H9 (cell line): Measurements from ENCODE around the gene OR10H2. TPM values are rescaled to one million over a fixed set of nuclear protein-coding genes. Genes with fewer than 3 reads are reported as not detected.

Experiments
- DNase-seq: peaks from one replicate; pipeline ENCODE4 v3.0.0-alpha.2; 2017
- H2AFZ ChIP-seq: one replicate; pipeline ENCODE4 v1.6.1; 2013; ENCODE audit warnings: mild to moderate bottlenecking, low read length, control low read depth, moderate library complexity
- H2AK5ac ChIP-seq: 2 replicates; pipeline ENCODE4 v1.6.1; 2013; ENCODE audit warnings: low read length, control low read depth, mixed read lengths; ENCODE audit not compliant: insufficient read length
- H2BK120ac ChIP-seq: one replicate; pipeline ENCODE4 v1.6.1; 2013; ENCODE audit warnings: low read depth, mild to moderate bottlenecking, low read length, control low read depth, inconsistent platforms; ENCODE audit not compliant: poor library complexity, severe bottlenecking
- H2BK12ac ChIP-seq: 2 replicates; pipeline ENCODE4 v1.6.1; 2013; ENCODE audit warnings: low read length, control low read depth, mixed read lengths, low read depth; ENCODE audit not compliant: insufficient read length
- H2BK15ac ChIP-seq: 2 replicates; pipeline ENCODE4 v1.6.1; 2013; ENCODE audit warnings: low read depth, low read length, control low read depth
- H2BK20ac ChIP-seq: one replicate; pipeline ENCODE4 v1.6.1; 2013; ENCODE audit warnings: low read depth, mild to moderate bottlenecking, low read length, control low read depth, inconsistent platforms; ENCODE audit not compliant: poor library complexity, severe bottlenecking
- H2BK5ac ChIP-seq: 2 replicates; pipeline ENCODE4 v1.6.1; 2013; ENCODE audit warnings: low read length, control low read depth, mixed read lengths; ENCODE audit not compliant: insufficient read length
- H3K14ac ChIP-seq: 2 replicates; pipeline ENCODE4 v1.6.1; 2013; ENCODE audit warnings: low read length, control low read depth; ENCODE audit not compliant: insufficient read depth
- H3K18ac ChIP-seq: 2 replicates; pipeline ENCODE4 v1.6.1; 2013; ENCODE audit warnings: low read depth, mild to moderate bottlenecking, mixed read lengths, low read length, control low read depth; ENCODE audit not compliant: insufficient read length
- H3K23ac ChIP-seq: 2 replicates; pipeline ENCODE4 v1.6.1; 2013; ENCODE audit warnings: low read length, control low read depth, mixed read lengths, low read depth; ENCODE audit not compliant: insufficient read length
- H3K23me2 ChIP-seq: 2 replicates; pipeline ENCODE4 v1.6.1; 2013; ENCODE audit warnings: low read depth, mild to moderate bottlenecking, mixed read lengths, low read length, control low read depth; ENCODE audit not compliant: insufficient read length, poor library complexity, severe bottlenecking
- H3K27ac ChIP-seq: 2 replicates; pipeline ENCODE4 v1.5.1; 2013; ENCODE audit warnings: low read length, control low read depth, mixed read lengths, low read depth; ENCODE audit not compliant: insufficient read length
- H3K27me3 ChIP-seq: 2 replicates; pipeline ENCODE4 v1.6.1; 2013; ENCODE audit warnings: low read length, control low read depth, inconsistent platforms; ENCODE audit not compliant: insufficient read depth
- H3K4ac ChIP-seq: 2 replicates; pipeline ENCODE4 v1.6.1; 2013; ENCODE audit warnings: low read depth, mild to moderate bottlenecking, control low read depth, inconsistent platforms, low read length, moderate library complexity
- H3K4me1 ChIP-seq: 2 replicates; pipeline ENCODE4 v1.6.1; 2013; ENCODE audit warnings: low read length, control low read depth, inconsistent platforms; ENCODE audit not compliant: insufficient read depth
- H3K4me2 ChIP-seq: 2 replicates; pipeline ENCODE4 v1.6.1; 2013; ENCODE audit warnings: low read length, control low read depth, mixed read lengths; ENCODE audit not compliant: insufficient read length, insufficient read depth
- H3K56ac ChIP-seq: 2 replicates; pipeline ENCODE4 v1.6.1; 2013; ENCODE audit warnings: low read depth, mild to moderate bottlenecking, mixed read lengths, low read length, control low read depth; ENCODE audit not compliant: insufficient read length
- H3K79me1 ChIP-seq: 2 replicates; pipeline ENCODE4 v1.6.1; 2013; ENCODE audit warnings: low read depth, mild to moderate bottlenecking, moderate library complexity, low read length, control low read depth, inconsistent platforms; ENCODE audit not compliant: insufficient read depth, poor library complexity, severe bottlenecking
- H3K79me2 ChIP-seq: 2 replicates; pipeline ENCODE4 v1.6.1; 2013; ENCODE audit warnings: low read length, control low read depth, inconsistent platforms; ENCODE audit not compliant: insufficient read depth
- H3K9ac ChIP-seq: 2 replicates; pipeline ENCODE4 v1.6.1; 2013; ENCODE audit warnings: low read length, control low read depth, mixed read lengths; ENCODE audit not compliant: insufficient read length; ENCODE audit errors: extremely low read depth
- H3K9me3 ChIP-seq: one replicate; pipeline ENCODE4 v1.6.1; 2013; ENCODE audit warnings: low read depth, low read length, inconsistent platforms; ENCODE audit not compliant: control insufficient read depth
- H3T11ph ChIP-seq: one replicate; pipeline ENCODE4 v1.6.1; 2013; ENCODE audit warnings: mild to moderate bottlenecking, low read length, control low read depth, inconsistent platforms
- H4K20me1 ChIP-seq: one replicate; pipeline ENCODE4 v1.6.1; 2013; ENCODE audit not compliant: control insufficient read depth, insufficient read length, insufficient read depth
- H4K5ac ChIP-seq: 2 replicates; pipeline ENCODE4 v1.6.1; 2013; ENCODE audit warnings: low read depth, mild to moderate bottlenecking, mixed read lengths, low read length, control low read depth; ENCODE audit not compliant: insufficient read length
- H4K8ac ChIP-seq: replicated peaks from 2 replicates; pipeline ENCODE4 v1.6.1; 2013; ENCODE audit warnings: low read length, control low read depth, mixed read lengths, low read depth; ENCODE audit not compliant: insufficient read length
- H4K91ac ChIP-seq: 2 replicates; pipeline ENCODE4 v1.6.1; 2013; ENCODE audit warnings: low read depth, mild to moderate bottlenecking, moderate library complexity, mixed read lengths, low read length, control low read depth; ENCODE audit not compliant: insufficient read length
- H3K27ac Mint-ChIP-seq, 3 experiments: 2 replicates in 2 of 3; 3 replicates in 1 of 3; pipeline ENCODE4 v1.8.0; 2020 to 2021; ENCODE audit warnings: mixed read lengths in 3 of 3, mild to moderate bottlenecking in 1 of 3, moderate library complexity in 1 of 3
- H3K27me3 Mint-ChIP-seq: 2 replicates; pipeline ENCODE4 v1.8.0; 2021; ENCODE audit warnings: low read depth, mild to moderate bottlenecking, moderate library complexity, mixed read lengths
- H3K36me3 Mint-ChIP-seq, 3 experiments: 2 replicates in 2 of 3; 3 replicates in 1 of 3; pipeline ENCODE4 v1.8.0; 2020 to 2021; ENCODE audit warnings: low read depth in 3 of 3, mixed read lengths in 3 of 3; ENCODE audit not compliant: insufficient read depth in 1 of 3
- H3K4me1 Mint-ChIP-seq, 2 experiments: 2 replicates each; pipeline ENCODE4 v1.8.0; 2020; ENCODE audit warnings: mixed read lengths in 2 of 2
- H3K4me3 Mint-ChIP-seq, 2 experiments: 2 replicates in 1 of 2; 3 replicates in 1 of 2; pipeline ENCODE4 v1.8.0; 2020 to 2021; ENCODE audit warnings: mild to moderate bottlenecking in 2 of 2, mixed read lengths in 2 of 2, moderate library complexity in 1 of 2
- H3K9me3 Mint-ChIP-seq, 2 experiments: 2 replicates in 1 of 2; 3 replicates in 1 of 2; pipeline ENCODE4 v1.8.0; 2020; ENCODE audit warnings: mild to moderate bottlenecking in 2 of 2, mixed read lengths in 2 of 2, moderate library complexity in 1 of 2
- WGBS: extraction: QIAGEN DNeasy Blood & Tissue Kit; methylation state at CpG from one replicate; pipeline ENCODE4 v1.1.7; 2013; ENCODE audit warnings: missing lambda C conversion rate, low lambda C conversion rate, mixed read lengths; ENCODE audit not compliant: insufficient read length; ENCODE audit errors: extremely low coverage; 5-methylcytosine and 5-hydroxymethylcytosine counted together
- total RNA-seq: library from RNA; stranded (reverse); gene quantifications from 2 replicates; pipeline ENCODE4 v1.2.1, GENCODE V29; 2021
- TF ChIP-seq, protein P1 (sequence below): fragments of 200-600 bp; sonication (generic); conservative IDR thresholded peaks from 3 replicates; pipeline ENCODE4 v1.8.0; 2021; ENCODE audit warnings: antibody characterized with exemption, mild to moderate bottlenecking

OR10H2 gene
- total RNA-seq, 1 experiment from 2014 or later = not detected

DNA sequence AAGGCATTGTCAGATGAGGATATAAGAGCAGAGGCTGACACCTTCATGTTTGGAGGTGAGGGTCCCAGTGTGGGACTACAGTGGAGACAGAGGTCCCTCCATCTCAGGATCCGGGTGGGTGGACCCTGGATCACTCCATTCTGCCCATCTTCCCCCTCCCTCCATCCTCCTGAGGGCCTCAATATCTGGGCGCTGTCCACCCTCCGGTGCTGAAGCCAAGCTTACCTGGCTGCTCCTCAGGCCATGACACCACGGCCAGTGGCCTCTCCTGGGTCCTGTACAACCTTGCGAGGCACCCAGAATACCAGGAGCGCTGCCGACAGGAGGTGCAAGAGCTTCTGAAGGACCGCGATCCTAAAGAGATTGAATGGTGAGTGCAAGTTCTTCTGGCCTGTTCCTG, 43.0 kb upstream of the OR10H2 start:
- Mint-ChIP-seq H3K27ac (no peak overlapping the region), H3K27me3 (peaks cover 7% of the 10 kb centered on the region), H3K9me3 (peaks cover 96 to 98% of the 10 kb centered on the region in 2 experiments), H3K4me1 (no peaks in the 10 kb centered on the region), H3K36me3 (peaks cover 5 to 34% (median 17%) of the 10 kb centered on the region in 3 experiments; a peak in 6 of 7 replicates), H3K4me3 (no peak overlapping the region)
- Histone ChIP-seq H2AFZ (no peak overlapping the region), H3K23ac (no peak overlapping the region), H3K79me2 (no peaks in the 10 kb centered on the region), H3K27me3 (no peaks in the 10 kb centered on the region), H3K56ac (no peak overlapping the region), H3K79me1 (no peaks in the 10 kb centered on the region), H3K4ac (no peak overlapping the region), H4K5ac (no peak overlapping the region), H3K23me2 (no peaks in the 10 kb centered on the region), H2BK120ac (no peak overlapping the region), H2BK12ac (no peak overlapping the region), H3K4me2 (no peak overlapping the region), H3K27ac (no peak overlapping the region), H3K9me3 (peaks cover 87% of the 10 kb centered on the region), H2BK20ac (no peak overlapping the region), H3K18ac (no peak overlapping the region), H3K14ac (no peak overlapping the region), H2BK15ac (no peak overlapping the region), H2BK5ac (no peak overlapping the region), H3K4me1 (no peaks in the 10 kb centered on the region), H2AK5ac (no peak overlapping the region), H3K9ac (no peak overlapping the region), H4K20me1 (no peaks in the 10 kb centered on the region), H4K91ac (no peak overlapping the region), H3T11ph (no peak overlapping the region), H4K8ac (no peak overlapping the region)
- WGBS = no CpG with 5 or more reads among the region's 9 CpGs
- DNase-seq = no peak
- TF ChIP-seq, protein P1, sequence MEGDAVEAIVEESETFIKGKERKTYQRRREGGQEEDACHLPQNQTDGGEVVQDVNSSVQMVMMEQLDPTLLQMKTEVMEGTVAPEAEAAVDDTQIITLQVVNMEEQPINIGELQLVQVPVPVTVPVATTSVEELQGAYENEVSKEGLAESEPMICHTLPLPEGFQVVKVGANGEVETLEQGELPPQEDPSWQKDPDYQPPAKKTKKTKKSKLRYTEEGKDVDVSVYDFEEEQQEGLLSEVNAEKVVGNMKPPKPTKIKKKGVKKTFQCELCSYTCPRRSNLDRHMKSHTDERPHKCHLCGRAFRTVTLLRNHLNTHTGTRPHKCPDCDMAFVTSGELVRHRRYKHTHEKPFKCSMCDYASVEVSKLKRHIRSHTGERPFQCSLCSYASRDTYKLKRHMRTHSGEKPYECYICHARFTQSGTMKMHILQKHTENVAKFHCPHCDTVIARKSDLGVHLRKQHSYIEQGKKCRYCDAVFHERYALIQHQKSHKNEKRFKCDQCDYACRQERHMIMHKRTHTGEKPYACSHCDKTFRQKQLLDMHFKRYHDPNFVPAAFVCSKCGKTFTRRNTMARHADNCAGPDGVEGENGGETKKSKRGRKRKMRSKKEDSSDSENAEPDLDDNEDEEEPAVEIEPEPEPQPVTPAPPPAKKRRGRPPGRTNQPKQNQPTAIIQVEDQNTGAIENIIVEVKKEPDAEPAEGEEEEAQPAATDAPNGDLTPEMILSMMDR = no peak
